ENCODE results near the gene LRP5. TPM values are rescaled to one million over a fixed set of nuclear protein-coding genes. Genes with fewer than 3 reads are reported as not detected.

The LRP5 gene
- total RNA-seq, 1 donor from 2014 or later, result 20.2 TPM

GRCh38 chr11:68264244-68264643 lies 48.1 kb upstream of the LRP5 start:
- H4K20me1 ChIP-seq (ENCODE audit: insufficient read depth, low read length), result peaks cover 88% of the 10 kb centered on the region
- no peak for DNase-seq (ENCODE audit: low read depth)
- no peaks in the 10 kb centered on the region for H3K9me3 Mint-ChIP-seq (ENCODE audit: unreplicated experiment)
- peaks cover 27% of the 10 kb centered on the region for H3K36me3 ChIP-seq (ENCODE audit: insufficient read depth, low read length)
- peaks cover 14% of the 10 kb centered on the region for H3K4me1 Mint-ChIP-seq (ENCODE audit: low read depth, unreplicated experiment)
- no peak overlapping the region for H3K27ac ChIP-seq (ENCODE audit: low read depth, low read length)
- H3K9me3 ChIP-seq (ENCODE audit: insufficient read depth, low read depth, low read length), result no peaks in the 10 kb centered on the region
- H3K4me3 ChIP-seq (ENCODE audit: insufficient read depth, low read depth, low read length), result no peak overlapping the region
- H3K4me2 ChIP-seq (ENCODE audit: low read length), result no peak overlapping the region
- peaks cover 46% of the 10 kb centered on the region for H3K79me2 ChIP-seq (ENCODE audit: insufficient read depth, low read length)
- no peaks in the 10 kb centered on the region for H3K27me3 Mint-ChIP-seq (ENCODE audit: low read depth, unreplicated experiment)
- H3K4me1 ChIP-seq (ENCODE audit: insufficient read depth, low read length), result peaks cover 2% of the 10 kb centered on the region
- H3K4me3 Mint-ChIP-seq (ENCODE audit: unreplicated experiment), result no peak overlapping the region
- H3K36me3 Mint-ChIP-seq (ENCODE audit: low read depth, unreplicated experiment), result peaks cover 45% of the 10 kb centered on the region
- no peaks in the 10 kb centered on the region for H3K27me3 ChIP-seq (ENCODE audit: insufficient read depth, low read length)
- TF ChIP-seq EZH2 (IDR thresholded peaks at IDR 0.05; ENCODE audit: insufficient read depth, low read length) (no peak), CTCF (IDR thresholded peaks at IDR 0.05; ENCODE audit: insufficient read depth, low read depth, low read length) (no peak)
- no peak overlapping the region for H3K9ac ChIP-seq (ENCODE audit: low read length)
- H2AFZ ChIP-seq (ENCODE audit: low read depth, low read length), result no peak overlapping the region
- FAIRE-seq, result no peak
- no peak overlapping the region for H3K27ac Mint-ChIP-seq (ENCODE audit: unreplicated experiment)

GRCh38 chr11:68264741-68265540 lies 47.5 kb upstream of the LRP5 start:
- Histone ChIP-seq H3K9ac (ENCODE audit: low read length) (no peak overlapping the region), H3K36me3 (ENCODE audit: insufficient read depth, low read length) (peaks cover 27% of the 10 kb centered on the region), H3K27ac (ENCODE audit: low read depth, low read length) (no peak overlapping the region), H3K4me2 (ENCODE audit: low read length) (no peak overlapping the region), H3K4me3 (ENCODE audit: insufficient read depth, low read depth, low read length) (no peak overlapping the region), H4K20me1 (ENCODE audit: insufficient read depth, low read length) (peaks cover 93% of the 10 kb centered on the region), H3K79me2 (ENCODE audit: insufficient read depth, low read length) (peaks cover 52% of the 10 kb centered on the region), H3K4me1 (ENCODE audit: insufficient read depth, low read length) (peaks cover 9% of the 10 kb centered on the region), H2AFZ (ENCODE audit: low read depth, low read length) (no peak overlapping the region), H3K27me3 (ENCODE audit: insufficient read depth, low read length) (no peaks in the 10 kb centered on the region), H3K9me3 (ENCODE audit: insufficient read depth, low read depth, low read length) (no peaks in the 10 kb centered on the region)
- peaks cover 43% of the 10 kb centered on the region for H3K36me3 Mint-ChIP-seq (ENCODE audit: low read depth, unreplicated experiment)
- no peaks in the 10 kb centered on the region for H3K27me3 Mint-ChIP-seq (ENCODE audit: low read depth, unreplicated experiment)
- peaks cover 21% of the 10 kb centered on the region for H3K4me1 Mint-ChIP-seq (ENCODE audit: low read depth, unreplicated experiment)
- FAIRE-seq (no peak), DNase-seq (ENCODE audit: low read depth) (no peak)
- H3K9me3 Mint-ChIP-seq (ENCODE audit: unreplicated experiment), result no peaks in the 10 kb centered on the region
- H3K4me3 Mint-ChIP-seq (ENCODE audit: unreplicated experiment), result no peak overlapping the region
- TF ChIP-seq EZH2 (IDR thresholded peaks at IDR 0.05; ENCODE audit: insufficient read depth, low read length), result no peak
- TF ChIP-seq CTCF (IDR thresholded peaks at IDR 0.05; ENCODE audit: insufficient read depth, low read depth, low read length), result no peak
- H3K27ac Mint-ChIP-seq (ENCODE audit: unreplicated experiment), result no peak overlapping the region

Data from astrocyte (in vitro differentiated cells and primary cell).